Endometrium (tissue), 2 donors: Measurements from ENCODE around the gene CFAP68.
"Not testable (repeated sequence)": the region's sequence is repeated elsewhere in the genome, so short reads cannot be mapped to it uniquely, and the experiment has no call there.

Experiments
- FAIRE-seq: peaks from 2 replicates; lab custom pipeline; 2012; peaks lifted over from hg19 to GRCh38; lab: Jason Lieb, UNC
- donor health status: control.
- donor health status: control.

The CFAP68 gene

GRCh38 chr11:111870886-111871692 is 8.3 kb upstream of the CFAP68 start, which contains the start of gene ALG9:
Gene ALG9 (minus strand): TSS chr11:111871581. CDS start chr11:111871482, 99 bp downstream.
- no peak for FAIRE-seq

- no peak for FAIRE-seq
Observed at GRCh38 chr11:111871693-111872161, 7.6 kb upstream of the CFAP68 start.

GRCh38 chr11:111878385-111878848 is 924 bp upstream of the CFAP68 start:
- FAIRE-seq = no peak

GRCh38 chr11:111879637-111879960 is 258 bp downstream of the CFAP68 start:
- FAIRE-seq = no peak

GRCh38 chr11:111882202-111882601 is 2.9 kb downstream of the CFAP68 start:
- FAIRE-seq = no peak

- FAIRE-seq = not testable (repeated sequence)
Observed at GRCh38 chr11:111885053-111885452, 5.7 kb downstream of the CFAP68 start.

GRCh38 chr11:111886032-111886431 is 6.7 kb downstream of the CFAP68 start:
- FAIRE-seq = no peak

GRCh38 chr11:111886844-111887243 is 7.5 kb downstream of the CFAP68 start:
- no peak for FAIRE-seq

- FAIRE-seq = no peak
Observed at GRCh38 chr11:111905411-111905810, 26.1 kb downstream of the CFAP68 start.

- no peak for FAIRE-seq
Observed at GRCh38 chr11:111906680-111907079, 27.3 kb downstream of the CFAP68 start.

- FAIRE-seq = no peak
Observed at GRCh38 chr11:111908639-111909305, 29.4 kb downstream of the CFAP68 start.

GRCh38 chr11:111909378-111909777 is 30.0 kb downstream of the CFAP68 start:
- no peak for FAIRE-seq

- no peak for FAIRE-seq
Observed at GRCh38 chr11:111910676-111911562, 31.6 kb downstream of the CFAP68 start.

GRCh38 chr11:111911563-111912401 is 32.4 kb downstream of the CFAP68 start, which contains the start of gene CRYAB:
Gene CRYAB (minus strand): TSS chr11:111911770. CDS start chr11:111911724, 46 bp downstream.
- no peak for FAIRE-seq

GRCh38 chr11:111912535-111912934 is 33.2 kb downstream of the CFAP68 start, which contains the start of gene HSPB2:
Gene HSPB2 (plus strand): TSS chr11:111912734. CDS start chr11:111912830, 96 bp downstream.
- no peak for FAIRE-seq

- FAIRE-seq = no peak
Observed at GRCh38 chr11:111913031-111913861, 33.9 kb downstream of the CFAP68 start.

GRCh38 chr11:111913997-111914396 is 34.7 kb downstream of the CFAP68 start:
- no peak for FAIRE-seq

GRCh38 chr11:111916768-111917167 is 37.4 kb downstream of the CFAP68 start:
- FAIRE-seq = no peak

- no peak for FAIRE-seq
Observed at GRCh38 chr11:111917312-111917711, 38.0 kb downstream of the CFAP68 start.

GRCh38 chr11:111917788-111918187 is 38.4 kb downstream of the CFAP68 start:
- FAIRE-seq = no peak
